ENCODE results near the gene EIF3D.

GRCh38 chr22:36493690-36494110, 35.3 kb downstream of the EIF3D start:
- TF ChIP-seq CTCF (IDR thresholded peaks at IDR 0.05; ENCODE audit: low read depth, low read length, poor library complexity, severe bottlenecking) (no peak), EZH2phosphoT487 (IDR thresholded peaks at IDR 0.05; ENCODE audit: borderline replicate concordance, low read length) (no peak)
